Right lobe of liver (tissue), 4 donors: ENCODE data around the gene ATXN1.

Source experiments
- POLR2A ChIP-seq: fragments of 450-650 bp; IDR thresholded peaks from one replicate; pipeline ENCODE4 v1.6.1; 2017; ENCODE audit warnings: antibody characterized with exemption, mild to moderate bottlenecking
- TF ChIP-seq, protein P1 (sequence below), 4 donors: fragments of 200-600 bp in 3 of 4; fragments of 450-650 bp in 1 of 4; IDR thresholded peaks; one replicate each; pipeline versions ENCODE4 v1.5.1 to v1.8.0; 2016 to 2022; ENCODE audit warnings: antibody characterized with exemption in 4 of 4, mild to moderate bottlenecking in 2 of 4
- donor health status: DM: no; HTN: no; CAD: no.
- donor health status: DM: no; HTN: no; CAD: no.
- donor health status: DM: no; HTN: yes; CAD: no.

DNA sequence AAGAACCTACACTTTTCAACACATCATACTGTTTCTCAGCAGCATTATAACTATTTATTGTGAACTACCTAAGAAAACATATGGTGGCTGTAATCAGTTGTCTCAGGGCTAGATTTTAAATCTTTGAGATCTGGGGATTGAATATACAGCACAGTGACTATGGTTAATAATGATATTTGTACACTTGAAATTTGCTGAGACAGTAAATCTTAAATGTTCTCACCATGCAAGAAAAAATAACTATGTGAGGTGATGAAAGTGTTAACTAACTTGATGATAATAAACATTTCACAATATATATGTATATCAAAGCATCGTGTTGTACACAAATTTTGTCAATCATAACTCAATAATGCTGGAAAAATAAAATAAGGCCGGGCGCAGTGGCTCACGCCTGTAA lies 113.8 kb downstream of the ATXN1 start:
- TF ChIP-seq, protein P1, sequence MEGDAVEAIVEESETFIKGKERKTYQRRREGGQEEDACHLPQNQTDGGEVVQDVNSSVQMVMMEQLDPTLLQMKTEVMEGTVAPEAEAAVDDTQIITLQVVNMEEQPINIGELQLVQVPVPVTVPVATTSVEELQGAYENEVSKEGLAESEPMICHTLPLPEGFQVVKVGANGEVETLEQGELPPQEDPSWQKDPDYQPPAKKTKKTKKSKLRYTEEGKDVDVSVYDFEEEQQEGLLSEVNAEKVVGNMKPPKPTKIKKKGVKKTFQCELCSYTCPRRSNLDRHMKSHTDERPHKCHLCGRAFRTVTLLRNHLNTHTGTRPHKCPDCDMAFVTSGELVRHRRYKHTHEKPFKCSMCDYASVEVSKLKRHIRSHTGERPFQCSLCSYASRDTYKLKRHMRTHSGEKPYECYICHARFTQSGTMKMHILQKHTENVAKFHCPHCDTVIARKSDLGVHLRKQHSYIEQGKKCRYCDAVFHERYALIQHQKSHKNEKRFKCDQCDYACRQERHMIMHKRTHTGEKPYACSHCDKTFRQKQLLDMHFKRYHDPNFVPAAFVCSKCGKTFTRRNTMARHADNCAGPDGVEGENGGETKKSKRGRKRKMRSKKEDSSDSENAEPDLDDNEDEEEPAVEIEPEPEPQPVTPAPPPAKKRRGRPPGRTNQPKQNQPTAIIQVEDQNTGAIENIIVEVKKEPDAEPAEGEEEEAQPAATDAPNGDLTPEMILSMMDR (IDR thresholded peaks at IDR 0.05) = no peak
- TF ChIP-seq POLR2A = no peak
